ENCODE results near the gene ARHGAP40. TPM values are rescaled to one million over a fixed set of nuclear protein-coding genes. Genes with fewer than 3 reads are reported as not detected.

ARHGAP40 gene
- total and polyA plus RNA-seq, 4 donors = 0.57 to 5.0 (median 1.1) TPM

DNA sequence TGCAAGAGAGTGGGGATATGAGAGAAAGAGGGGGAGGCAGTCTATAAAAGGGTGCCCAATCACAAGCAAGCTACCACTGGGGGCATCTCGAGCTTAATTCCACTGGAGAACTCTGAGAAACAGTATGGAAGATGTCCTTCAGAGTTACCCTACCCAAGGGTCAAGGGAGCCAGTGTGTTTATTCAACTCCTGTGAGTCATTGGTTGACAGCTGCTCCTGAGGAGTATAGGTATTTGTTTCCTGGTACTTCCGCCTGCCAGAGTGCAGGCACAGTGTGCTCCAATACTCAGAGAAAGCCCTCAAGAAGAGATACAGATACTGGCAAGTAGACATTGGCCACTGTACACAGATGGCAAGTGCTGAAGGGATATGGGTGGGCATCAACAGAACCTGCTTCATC, 49.5 kb downstream of the ARHGAP40 start:
- Histone ChIP-seq H3K9ac (ENCODE audit: insufficient read depth in 1 of 2, low read length in 2 of 2) (no peak overlapping the region), H3K27me3 (ENCODE audit: control insufficient read depth in 3 of 3, insufficient read depth in 3 of 3, low read length in 2 of 3) (peaks cover 0 to 16% (median 14%) of the 10 kb centered on the region in 3 donors), H3K36me3 (ENCODE audit: control insufficient read depth in 4 of 4, insufficient read depth in 4 of 4, low read length in 4 of 4) (no peaks in the 10 kb centered on the region), H3K4me1 (ENCODE audit: control insufficient read depth in 5 of 5, insufficient read depth in 5 of 5, low read length in 5 of 5) (peaks cover 0 to 5% (median 0%) of the 10 kb centered on the region in 5 donors), H3K4me3 (no peak overlapping the region), H3K9me3 (ENCODE audit: control insufficient read depth in 4 of 4, insufficient read depth in 3 of 4, low read length in 3 of 4) (no peaks in the 10 kb centered on the region), H3K27ac (ENCODE audit: low read depth in 1 of 2, low read length in 1 of 2) (no peak overlapping the region)
- TF ChIP-seq, protein P1, sequence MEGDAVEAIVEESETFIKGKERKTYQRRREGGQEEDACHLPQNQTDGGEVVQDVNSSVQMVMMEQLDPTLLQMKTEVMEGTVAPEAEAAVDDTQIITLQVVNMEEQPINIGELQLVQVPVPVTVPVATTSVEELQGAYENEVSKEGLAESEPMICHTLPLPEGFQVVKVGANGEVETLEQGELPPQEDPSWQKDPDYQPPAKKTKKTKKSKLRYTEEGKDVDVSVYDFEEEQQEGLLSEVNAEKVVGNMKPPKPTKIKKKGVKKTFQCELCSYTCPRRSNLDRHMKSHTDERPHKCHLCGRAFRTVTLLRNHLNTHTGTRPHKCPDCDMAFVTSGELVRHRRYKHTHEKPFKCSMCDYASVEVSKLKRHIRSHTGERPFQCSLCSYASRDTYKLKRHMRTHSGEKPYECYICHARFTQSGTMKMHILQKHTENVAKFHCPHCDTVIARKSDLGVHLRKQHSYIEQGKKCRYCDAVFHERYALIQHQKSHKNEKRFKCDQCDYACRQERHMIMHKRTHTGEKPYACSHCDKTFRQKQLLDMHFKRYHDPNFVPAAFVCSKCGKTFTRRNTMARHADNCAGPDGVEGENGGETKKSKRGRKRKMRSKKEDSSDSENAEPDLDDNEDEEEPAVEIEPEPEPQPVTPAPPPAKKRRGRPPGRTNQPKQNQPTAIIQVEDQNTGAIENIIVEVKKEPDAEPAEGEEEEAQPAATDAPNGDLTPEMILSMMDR (IDR thresholded peaks at IDR 0.05; ENCODE audit: control extremely low read depth, extremely low read depth) = no peak
- 31 to 52% methylated on average over 2 of the region's 2 CpGs for WGBS, 2 donors
- ATAC-seq (ENCODE audit: insufficient read depth, low FRiP score) (no peak), DNase-seq (no peak)

DNA sequence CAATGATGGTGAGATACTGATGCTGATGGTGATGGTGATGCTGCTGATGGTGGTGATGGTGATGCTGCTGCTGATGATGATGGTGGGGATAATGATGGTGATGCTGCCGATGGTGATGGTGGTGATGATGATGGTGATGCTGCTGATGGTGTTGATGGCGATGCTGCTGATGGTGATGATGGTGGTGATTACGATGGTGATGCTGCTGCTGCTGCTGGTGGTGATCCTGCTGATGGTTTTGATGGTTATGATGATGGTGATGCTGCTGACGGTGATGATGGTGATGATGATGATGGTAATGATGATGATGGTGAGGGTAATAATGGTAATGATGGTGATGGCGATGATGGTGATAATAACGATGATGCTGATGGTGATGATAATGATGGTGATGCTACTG, 50.0 kb downstream of the ARHGAP40 start:
- H3K27me3 ChIP-seq (ENCODE audit: control insufficient read depth in 3 of 3, insufficient read depth in 3 of 3, low read length in 2 of 3) = peaks cover 0 to 16% (median 10%) of the 10 kb centered on the region in 3 donors
- no peak overlapping the region for H3K27ac ChIP-seq (ENCODE audit: low read depth in 1 of 2, low read length in 1 of 2)
- H3K36me3 ChIP-seq (ENCODE audit: control insufficient read depth in 4 of 4, insufficient read depth in 4 of 4, low read length in 4 of 4) = no peaks in the 10 kb centered on the region
- no peaks in the 10 kb centered on the region for H3K9me3 ChIP-seq (ENCODE audit: control insufficient read depth in 4 of 4, insufficient read depth in 3 of 4, low read length in 3 of 4)
- TF ChIP-seq, protein P1 (IDR thresholded peaks at IDR 0.05; ENCODE audit: control extremely low read depth, extremely low read depth) = no peak
- H3K4me1 ChIP-seq (ENCODE audit: control insufficient read depth in 5 of 5, insufficient read depth in 5 of 5, low read length in 5 of 5) = peaks cover 0 to 2% (median 0%) of the 10 kb centered on the region in 5 donors
- 90% methylated on average over 6 of the region's 6 CpGs for WGBS, 2 donors
- H3K4me3 ChIP-seq = no peak overlapping the region
- H3K9ac ChIP-seq (ENCODE audit: insufficient read depth in 1 of 2, low read length in 2 of 2) = no peak overlapping the region
- DNase-seq (no peak), ATAC-seq (ENCODE audit: insufficient read depth, low FRiP score) (no peak)

DNA sequence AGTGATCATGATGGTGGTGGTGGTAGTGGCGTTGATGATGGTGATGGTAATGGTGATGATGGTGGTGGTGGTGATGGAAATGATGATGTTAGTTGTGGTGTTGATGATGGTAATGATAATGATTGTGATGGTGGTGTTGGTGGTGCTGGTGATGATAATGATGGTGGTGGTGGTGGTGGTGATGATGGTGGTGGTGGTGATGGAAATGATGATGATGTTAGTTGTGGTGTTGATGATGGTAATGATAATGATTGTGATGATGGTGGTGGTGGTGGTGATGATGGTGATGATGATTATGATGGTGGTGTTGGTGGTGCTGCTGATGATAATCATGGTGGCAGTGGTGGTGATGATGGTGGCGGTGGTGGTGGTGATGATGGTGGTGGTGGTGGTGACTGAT, 51.4 kb downstream of the ARHGAP40 start:
- DNase-seq (no peak), ATAC-seq (ENCODE audit: insufficient read depth, low FRiP score) (no peak)
- Histone ChIP-seq H3K36me3 (ENCODE audit: control insufficient read depth in 4 of 4, insufficient read depth in 4 of 4, low read length in 4 of 4) (no peaks in the 10 kb centered on the region), H3K4me1 (ENCODE audit: control insufficient read depth in 5 of 5, insufficient read depth in 5 of 5, low read length in 5 of 5) (no peaks in the 10 kb centered on the region), H3K27ac (ENCODE audit: low read depth in 1 of 2, low read length in 1 of 2) (no peak overlapping the region), H3K4me3 (no peak overlapping the region), H3K9me3 (ENCODE audit: control insufficient read depth in 4 of 4, insufficient read depth in 3 of 4, low read length in 3 of 4) (no peaks in the 10 kb centered on the region), H3K27me3 (ENCODE audit: control insufficient read depth in 3 of 3, insufficient read depth in 3 of 3, low read length in 2 of 3) (peaks cover 0 to 12% (median 4%) of the 10 kb centered on the region in 3 donors), H3K9ac (ENCODE audit: insufficient read depth in 1 of 2, low read length in 2 of 2) (no peak overlapping the region)
- TF ChIP-seq, protein P1 (IDR thresholded peaks at IDR 0.05; ENCODE audit: control extremely low read depth, extremely low read depth) = no peak
- 73 to 91% methylated on average over 2 of the region's 2 CpGs for WGBS, 2 donors

DNA sequence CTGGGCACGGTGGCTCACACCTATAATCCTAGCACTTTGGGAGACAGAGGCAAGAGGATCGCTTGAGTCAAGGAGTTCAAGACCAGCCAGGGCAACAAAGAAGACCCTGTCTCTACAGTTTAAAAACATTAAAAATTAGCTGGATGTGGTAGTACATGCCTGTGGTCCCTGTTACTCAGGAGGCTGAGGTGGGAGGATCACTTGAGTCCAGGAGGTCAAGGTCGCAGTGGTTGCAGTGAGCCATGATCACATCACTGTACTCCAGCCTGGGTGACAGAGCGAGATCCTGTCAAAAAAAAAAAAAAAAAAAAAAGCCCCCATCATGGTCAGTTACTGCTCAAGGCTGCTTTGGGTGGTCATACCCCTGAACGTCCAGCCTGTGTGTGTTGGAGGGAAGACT, 55.8 kb downstream of the ARHGAP40 start:
- H3K4me1 ChIP-seq (ENCODE audit: control insufficient read depth in 5 of 5, insufficient read depth in 5 of 5, low read length in 5 of 5) = no peaks in the 10 kb centered on the region
- H3K27ac ChIP-seq (ENCODE audit: low read depth in 1 of 2, low read length in 1 of 2) = no peak overlapping the region
- WGBS, 2 donors = 86 to 88% methylated on average over 5 of the region's 5 CpGs
- H3K36me3 ChIP-seq (ENCODE audit: control insufficient read depth in 4 of 4, insufficient read depth in 4 of 4, low read length in 4 of 4) = no peaks in the 10 kb centered on the region
- H3K27me3 ChIP-seq (ENCODE audit: control insufficient read depth in 3 of 3, insufficient read depth in 3 of 3, low read length in 2 of 3) = peaks cover 0 to 10% (median 0%) of the 10 kb centered on the region in 3 donors
- TF ChIP-seq, protein P1 (IDR thresholded peaks at IDR 0.05; ENCODE audit: control extremely low read depth, extremely low read depth) = no peak
- no peak overlapping the region for H3K9ac ChIP-seq (ENCODE audit: insufficient read depth in 1 of 2, low read length in 2 of 2)
- no peaks in the 10 kb centered on the region for H3K9me3 ChIP-seq (ENCODE audit: control insufficient read depth in 4 of 4, insufficient read depth in 3 of 4, low read length in 3 of 4)
- DNase-seq = no peak
- ATAC-seq (ENCODE audit: insufficient read depth, low FRiP score) = no peak
- H3K4me3 ChIP-seq = no peak overlapping the region

Data from lung (tissue), 12 donors.